Measurements from ENCODE around the gene FHL1.
"Not testable (repeated sequence)": the region's sequence is repeated elsewhere in the genome, so short reads cannot be mapped to it uniquely, and the experiment has no call there.

FHL1 gene

GRCh38 chrX:136147315-136147901 lies at the start of gene FHL1:
Gene FHL1 (plus strand): TSS chrX:136147533.
- Histone ChIP-seq H3K27me3 (replicated peaks) (no peaks in the 10 kb centered on the region), H3K4me3 (ENCODE audit: low read depth, low read length) (peak within 1 kb of the TSS; percentile 55), H3K27ac (no peak within 1 kb of the TSS), H3K36me3 (replicated peaks) (no peaks in the 10 kb centered on the region)
- DNase-seq = no peak
- in situ Hi-C loops (cut with HindIII; ENCODE audit: low pct_ligation_motif_present, low sequenced_read_pairs) = no loop called here
- TF ChIP-seq CTCF (IDR thresholded peaks at IDR 0.05; ENCODE audit: low read depth, low read length, missing control alignments) = no peak

DNA sequence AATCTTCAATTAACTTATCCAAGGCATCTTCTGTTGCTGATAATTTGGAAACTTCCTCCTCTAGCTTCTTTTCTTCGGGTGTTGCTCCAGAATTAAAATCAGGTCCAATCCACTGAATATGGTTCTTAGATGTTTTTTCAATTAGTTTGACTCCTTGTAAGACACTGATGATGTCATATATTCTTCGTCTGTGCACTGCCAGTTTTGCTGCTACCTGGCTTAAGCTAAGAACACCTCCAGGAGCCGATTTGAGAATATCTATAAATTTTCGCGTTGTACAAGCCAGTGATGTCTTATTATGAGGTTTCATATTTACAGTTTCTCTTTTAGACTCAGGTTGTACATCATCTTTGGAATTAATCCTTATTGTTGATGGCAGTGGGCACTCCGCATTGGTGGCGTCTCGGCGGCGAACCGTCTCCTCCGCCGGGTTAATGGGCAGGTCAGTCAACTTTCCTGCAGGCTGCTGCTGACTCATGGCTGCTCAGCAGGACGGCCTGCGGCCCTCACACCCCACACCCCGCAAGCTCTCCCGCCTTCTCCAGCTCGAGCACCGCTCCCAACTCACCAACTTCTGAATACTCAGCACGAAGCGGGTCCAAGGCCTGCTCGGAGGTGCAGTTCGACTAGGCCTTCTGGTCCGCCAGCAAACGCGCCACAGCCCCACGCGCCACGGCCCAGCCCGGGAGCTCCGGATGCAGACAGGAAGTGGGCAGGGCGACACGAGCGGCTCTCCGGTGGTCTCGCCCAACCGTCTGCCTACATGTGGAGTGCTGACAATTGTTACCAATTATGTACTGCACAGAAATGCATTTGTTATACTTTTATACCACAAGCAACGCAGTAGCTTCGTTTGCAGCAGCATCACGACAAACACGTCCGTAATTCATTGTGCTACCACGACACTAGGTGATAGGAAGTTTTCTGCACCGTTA lies 49.2 kb upstream of the FHL1 start:
- no peak for DNase-seq
- in situ Hi-C loops (cut with HindIII; ENCODE audit: low pct_ligation_motif_present, low sequenced_read_pairs) = no loop called here
- Histone ChIP-seq H3K4me3 (ENCODE audit: low read depth, low read length) (no peak overlapping the region), H3K36me3 (replicated peaks) (no peaks in the 10 kb centered on the region), H3K27me3 (replicated peaks) (no peaks in the 10 kb centered on the region), H3K27ac (no peak overlapping the region)
- TF ChIP-seq CTCF (IDR thresholded peaks at IDR 0.05; ENCODE audit: low read depth, low read length, missing control alignments) = no peak

GRCh38 chrX:136104936-136105335 lies 42.4 kb upstream of the FHL1 start:
- TF ChIP-seq CTCF (IDR thresholded peaks at IDR 0.05; ENCODE audit: low read depth, low read length, missing control alignments) = no peak
- H3K4me3 ChIP-seq (ENCODE audit: low read depth, low read length) = no peak overlapping the region
- no peaks in the 10 kb centered on the region for H3K36me3 ChIP-seq (replicated peaks)
- DNase-seq = no peak
- in situ Hi-C loops (cut with HindIII; ENCODE audit: low pct_ligation_motif_present, low sequenced_read_pairs) = no loop called here
- no peaks in the 10 kb centered on the region for H3K27me3 ChIP-seq (replicated peaks)
- H3K27ac ChIP-seq = no peak overlapping the region

GRCh38 chrX:136106920-136107528 lies 40.3 kb upstream of the FHL1 start:
- Histone ChIP-seq H3K27me3 (replicated peaks) (no peaks in the 10 kb centered on the region), H3K27ac (no peak overlapping the region), H3K4me3 (ENCODE audit: low read depth, low read length) (no peak overlapping the region), H3K36me3 (replicated peaks) (no peaks in the 10 kb centered on the region)
- TF ChIP-seq CTCF (IDR thresholded peaks at IDR 0.05; ENCODE audit: low read depth, low read length, missing control alignments) = no peak
- in situ Hi-C loops (cut with HindIII; ENCODE audit: low pct_ligation_motif_present, low sequenced_read_pairs) = no loop called here
- no peak for DNase-seq

DNA sequence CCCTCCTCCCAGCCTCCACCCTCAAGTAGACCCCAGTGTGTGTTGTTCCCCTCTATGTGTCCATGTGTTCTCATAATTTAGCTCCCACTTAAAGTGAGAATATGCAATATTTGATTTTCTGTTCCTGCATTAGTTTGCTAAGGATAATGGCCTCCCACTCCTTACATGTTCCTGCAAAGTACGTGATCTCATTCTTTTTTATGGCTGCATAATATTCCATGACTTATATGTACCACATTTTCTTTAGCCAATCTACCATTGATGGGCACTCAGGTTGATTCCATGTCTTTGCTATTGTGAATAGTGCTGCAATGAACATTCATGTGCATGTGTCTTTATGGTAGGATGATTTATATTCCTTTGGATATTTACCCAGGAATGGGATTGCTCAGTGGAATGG lies 38.4 kb upstream of the FHL1 start:
- H3K27ac ChIP-seq; in situ Hi-C loops (cut with HindIII; ENCODE audit: low pct_ligation_motif_present, low sequenced_read_pairs); H3K36me3 ChIP-seq (replicated peaks); DNase-seq; H3K27me3 ChIP-seq (replicated peaks); H3K4me3 ChIP-seq (ENCODE audit: low read depth, low read length): not testable (repeated sequence)

DNA sequence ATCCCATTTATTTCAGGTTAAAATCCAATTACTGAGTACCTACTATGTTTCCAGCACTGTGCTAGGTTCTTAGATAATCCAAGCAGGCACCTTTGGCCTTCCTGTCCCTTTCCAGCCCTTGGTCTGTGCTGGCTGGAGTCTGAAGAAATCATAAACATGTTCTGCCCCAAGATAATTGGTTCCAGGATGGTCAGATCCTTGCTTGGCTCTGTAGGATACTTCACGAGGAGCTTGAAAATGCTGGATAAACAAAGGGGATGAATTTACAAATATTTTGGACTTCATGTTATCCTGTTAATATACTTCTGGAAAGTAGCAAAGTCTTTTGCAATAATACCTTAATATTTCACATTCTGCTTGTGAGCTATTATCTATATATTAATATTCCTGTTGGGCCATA lies 35.0 kb upstream of the FHL1 start:
- no peak overlapping the region for H3K27ac ChIP-seq
- in situ Hi-C loops (cut with HindIII; ENCODE audit: low pct_ligation_motif_present, low sequenced_read_pairs) = no loop called here
- no peaks in the 10 kb centered on the region for H3K27me3 ChIP-seq (replicated peaks)
- H3K36me3 ChIP-seq (replicated peaks) = no peaks in the 10 kb centered on the region
- DNase-seq = no peak
- TF ChIP-seq CTCF (IDR thresholded peaks at IDR 0.05; ENCODE audit: low read depth, low read length, missing control alignments) = no peak
- no peak overlapping the region for H3K4me3 ChIP-seq (ENCODE audit: low read depth, low read length)
